Epithelial cell of esophagus (primary cell): Measurements from ENCODE around the gene GFOD1.

Experiments used
- DNase-seq: peaks from one replicate; pipeline ENCODE4 v3.0.0; 2010; ENCODE audit warnings: low read depth
- H3K4me3 ChIP-seq: 2 replicates; pipeline ENCODE4 v1.5.1; 2011; ENCODE audit warnings: mild to moderate bottlenecking, low read length, control low read depth
- CTCF ChIP-seq: IDR thresholded peaks from 2 replicates; pipeline ENCODE4 v1.5.1; 2011; ENCODE audit warnings: low read depth, mild to moderate bottlenecking, low read length, control low read depth, inconsistent platforms; ENCODE audit not compliant: insufficient read depth; ENCODE audit errors: missing control alignments

Gene GFOD1

GRCh38 chr6:13431861-13432465, 55.4 kb downstream of the GFOD1 start:
- H3K4me3 ChIP-seq: no peak overlapping the region
- DNase-seq: peak; percentile 45
- no peak for TF ChIP-seq CTCF

- no peak for TF ChIP-seq CTCF
- no peak for DNase-seq
Observed at GRCh38 chr6:13431059-13431656, 56.2 kb downstream of the GFOD1 start.

GRCh38 chr6:13429406-13429753, 58.0 kb downstream of the GFOD1 start:
- DNase-seq: no peak
- no peak for TF ChIP-seq CTCF
- H3K4me3 ChIP-seq: no peak overlapping the region

More at GRCh38 chr6:13431059-13431656, 56.2 kb downstream of the GFOD1 start:
- no peak overlapping the region for H3K4me3 ChIP-seq

GRCh38 chr6:13428583-13429405, 58.6 kb downstream of the GFOD1 start:
- no peak for TF ChIP-seq CTCF
- DNase-seq: no peak
- no peak overlapping the region for H3K4me3 ChIP-seq

- no peak overlapping the region for H3K4me3 ChIP-seq
- TF ChIP-seq CTCF: no peak
- DNase-seq: no peak
Observed at GRCh38 chr6:13427801-13428582, 59.4 kb downstream of the GFOD1 start.

GRCh38 chr6:13427316-13427715, 60.1 kb downstream of the GFOD1 start:
- TF ChIP-seq CTCF: no peak
- DNase-seq: no peak
- H3K4me3 ChIP-seq: no peak overlapping the region
